H1 (cell line): ENCODE results near the gene DNASE2B.

ENCODE experiments used
- BCL11A ChIP-seq, 2 experiments: IDR thresholded peaks; one replicate each; pipeline ENCODE4 v1.6.1; 2011; ENCODE audit warnings: low read depth in 2 of 2, low read length in 2 of 2, mild to moderate bottlenecking in 2 of 2
- CHD1 ChIP-seq: IDR thresholded peaks from 2 replicates; pipeline ENCODE4 v1.6.1; 2012; ENCODE audit warnings: low read depth, low read length, improper control_type of control experiment
- CTCF ChIP-seq, 3 experiments: IDR thresholded peaks; 1 replicate in 2 of 3; 2 replicates in 1 of 3; pipeline versions ENCODE4 v1.5.1 to v1.6.1; 2011; ENCODE audit warnings: low read length in 3 of 3, mild to moderate bottlenecking in 3 of 3, inconsistent platforms in 2 of 3, low read depth in 1 of 3, moderate library complexity in 1 of 3; ENCODE audit not compliant: insufficient read depth in 1 of 3; ENCODE audit errors: control extremely low read depth in 1 of 3
- EP300 ChIP-seq, 2 experiments: IDR thresholded peaks; 1 replicate in 1 of 2; 2 replicates in 1 of 2; pipeline ENCODE4 v1.6.1; 2011 to 2012; ENCODE audit warnings: low read depth in 2 of 2, low read length in 2 of 2, mild to moderate bottlenecking in 2 of 2, borderline replicate concordance in 1 of 2, inconsistent platforms in 1 of 2, moderate library complexity in 1 of 2
- HDAC6 ChIP-seq: IDR thresholded peaks from one replicate; pipeline ENCODE4 v1.7.1; 2012; ENCODE audit warnings: low read depth, mild to moderate bottlenecking, inconsistent platforms, low read length, moderate library complexity
- KDM1A ChIP-seq: fragments of 200-600, 300-600 bp; sonication (generic); IDR thresholded peaks from 2 replicates; pipeline ENCODE4 v1.7.1; 2016; ENCODE audit warnings: mild to moderate bottlenecking, low read length, borderline replicate concordance
- MAFK ChIP-seq: IDR thresholded peaks from 2 replicates; pipeline ENCODE4 v1.6.1; 2012; ENCODE audit warnings: low read depth, mild to moderate bottlenecking, improper control_type of control experiment, low read length
- POLR2A ChIP-seq, 2 experiments: IDR thresholded peaks; 1 replicate in 1 of 2; 2 replicates in 1 of 2; pipeline ENCODE4 v1.6.1; 2011; ENCODE audit warnings: low read depth in 2 of 2, low read length in 2 of 2, mild to moderate bottlenecking in 2 of 2; ENCODE audit errors: control extremely low read depth in 1 of 2
- POLR2AphosphoS5 ChIP-seq: IDR thresholded peaks from 2 replicates; pipeline ENCODE4 v1.6.1; 2011; ENCODE audit warnings: low read depth, low read length
- TBP ChIP-seq: IDR thresholded peaks from 2 replicates; pipeline ENCODE4 v1.6.1; 2011; ENCODE audit warnings: low read depth, low read length, improper control_type of control experiment

GRCh38 chr1:84452436-84452835 is 54.2 kb downstream of the DNASE2B start:
- TF ChIP-seq POLR2A (IDR thresholded peaks at IDR 0.05; ENCODE audit: control extremely low read depth in 1 of 2, low read depth in 2 of 2, low read length in 2 of 2) = no peak
- no peak for TF ChIP-seq CTCF (IDR thresholded peaks at IDR 0.05; ENCODE audit: control extremely low read depth in 1 of 3, insufficient read depth in 1 of 3, low read depth in 1 of 3, low read length in 3 of 3)
- TF ChIP-seq TBP = no peak
- TF ChIP-seq KDM1A = no peak
- TF ChIP-seq CHD1 = no peak
- TF ChIP-seq BCL11A (IDR thresholded peaks at IDR 0.05; ENCODE audit: low read depth in 2 of 2, low read length in 2 of 2) = no peak
- TF ChIP-seq MAFK = no peak
- no peak for TF ChIP-seq EP300 (IDR thresholded peaks at IDR 0.05; ENCODE audit: borderline replicate concordance in 1 of 2, low read depth in 2 of 2, low read length in 2 of 2)
- TF ChIP-seq HDAC6 = no peak
- TF ChIP-seq POLR2AphosphoS5 = no peak
